Caco-2 (cell line): ENCODE data around the gene KCNQ5. TPM values are rescaled to one million over a fixed set of nuclear protein-coding genes. Genes with fewer than 3 reads are reported as not detected.

Source experiments
- BruUV-seq: library from RNA; stranded (reverse); fragments of 400-500 nt; replicated peaks from 2 replicates; lab custom pipeline; 2021; lab: Mats Ljungman, UMichigan
- CTCF ChIA-PET: fragments of 300-600 bp; sonication (Branson Sonifier 250); formaldehyde crosslinking; loops from one replicate; lab custom pipeline; 2022; ENCODE audit warnings: antibody characterized with exemption; lab: Charles Lee
- POLR2A ChIA-PET: fragments of 300-600 bp; sonication (Branson Sonifier 250); formaldehyde crosslinking; loops from one replicate; lab custom pipeline; 2022; ENCODE audit warnings: antibody characterized with exemption; lab: Charles Lee
- DNase-seq, 2 experiments: peaks; one replicate each; pipeline versions ENCODE4 v3.0.0 to v3.0.0-alpha.2; 2020 to 2022
- H3K27me3 ChIP-seq: replicated peaks from 2 replicates; pipeline ENCODE4 v1.6.0; 2011; ENCODE audit warnings: low read length; ENCODE audit not compliant: control insufficient read depth, insufficient read depth
- H3K36me3 ChIP-seq: 2 replicates; pipeline ENCODE4 v1.5.1; 2011; ENCODE audit warnings: low read length; ENCODE audit not compliant: control insufficient read depth, insufficient read depth
- H3K4me1 ChIP-seq: fragments of 250-450 bp; sonication (Bioruptor Pico); 2 replicates; pipeline ENCODE4 v1.5.1; 2020; ENCODE audit warnings: mild to moderate bottlenecking
- H3K4me3 ChIP-seq: 2 replicates; pipeline ENCODE4 v1.5.1; 2011; ENCODE audit warnings: low read depth, mild to moderate bottlenecking, control low read depth, low read length
- H3K9me3 ChIP-seq: fragments of 250-450 bp; sonication (Bioruptor Pico); 2 replicates; pipeline ENCODE4 v1.5.1; 2020; ENCODE audit warnings: mild to moderate bottlenecking, moderate library complexity
- H3K27ac Mint-ChIP-seq: one replicate; pipeline ENCODE4 v1.8.0; 2022; ENCODE audit warnings: mixed read lengths; ENCODE audit not compliant: unreplicated experiment
- H3K27me3 Mint-ChIP-seq: one replicate; pipeline ENCODE4 v1.8.0; 2022; ENCODE audit warnings: mixed read lengths; ENCODE audit not compliant: insufficient read depth, unreplicated experiment
- H3K36me3 Mint-ChIP-seq: one replicate; pipeline ENCODE4 v1.8.0; 2022; ENCODE audit warnings: mild to moderate bottlenecking, mixed read lengths; ENCODE audit not compliant: insufficient read depth, unreplicated experiment
- H3K4me1 Mint-ChIP-seq: one replicate; pipeline ENCODE4 v1.8.0; 2022; ENCODE audit warnings: low read depth, mixed read lengths; ENCODE audit not compliant: unreplicated experiment
- H3K4me3 Mint-ChIP-seq: one replicate; pipeline ENCODE4 v1.8.0; 2022; ENCODE audit warnings: mild to moderate bottlenecking, moderate library complexity, mixed read lengths; ENCODE audit not compliant: unreplicated experiment
- H3K9me3 Mint-ChIP-seq: one replicate; pipeline ENCODE4 v1.8.0; 2022; ENCODE audit warnings: mixed read lengths; ENCODE audit not compliant: unreplicated experiment
- intact Hi-C: fragments of 100-400 bp; cut with micrococcal nuclease; formaldehyde crosslinking; loops from one replicate; pipeline ENCODE4 v1.10.0; 2022; ENCODE audit not compliant: unreplicated experiment
- total RNA-seq: library from RNA; stranded (reverse); gene quantifications from 2 replicates; pipeline ENCODE4 v1.2.3, GENCODE V29; 2022
- TF ChIP-seq, protein P1 (sequence below), 2 experiments: fragments of 200-600 bp in 1 of 2; IDR thresholded peaks; 1 replicate in 1 of 2; 2 replicates in 1 of 2; pipeline versions ENCODE4 v1.5.1 to v1.8.0; 2011 to 2022; ENCODE audit warnings: antibody characterized with exemption in 1 of 2, control low read depth in 1 of 2, inconsistent platforms in 1 of 2, low read depth in 1 of 2, low read length in 1 of 2, mild to moderate bottlenecking in 1 of 2, moderate library complexity in 1 of 2; ENCODE audit not compliant: insufficient read depth in 1 of 2, severe bottlenecking in 1 of 2, unreplicated experiment in 1 of 2

KCNQ5 gene
- total RNA-seq, 1 experiment from 2014 or later, result 0.20 TPM

GRCh38 chr6:72742001-72742673 is 120.3 kb downstream of the KCNQ5 start:
- H3K27ac Mint-ChIP-seq, result no peak overlapping the region
- no peak overlapping the region for H3K4me3 Mint-ChIP-seq
- H3K9me3 Mint-ChIP-seq, result no peaks in the 10 kb centered on the region
- H3K4me3 ChIP-seq, result no peak overlapping the region
- TF ChIP-seq, protein P1, sequence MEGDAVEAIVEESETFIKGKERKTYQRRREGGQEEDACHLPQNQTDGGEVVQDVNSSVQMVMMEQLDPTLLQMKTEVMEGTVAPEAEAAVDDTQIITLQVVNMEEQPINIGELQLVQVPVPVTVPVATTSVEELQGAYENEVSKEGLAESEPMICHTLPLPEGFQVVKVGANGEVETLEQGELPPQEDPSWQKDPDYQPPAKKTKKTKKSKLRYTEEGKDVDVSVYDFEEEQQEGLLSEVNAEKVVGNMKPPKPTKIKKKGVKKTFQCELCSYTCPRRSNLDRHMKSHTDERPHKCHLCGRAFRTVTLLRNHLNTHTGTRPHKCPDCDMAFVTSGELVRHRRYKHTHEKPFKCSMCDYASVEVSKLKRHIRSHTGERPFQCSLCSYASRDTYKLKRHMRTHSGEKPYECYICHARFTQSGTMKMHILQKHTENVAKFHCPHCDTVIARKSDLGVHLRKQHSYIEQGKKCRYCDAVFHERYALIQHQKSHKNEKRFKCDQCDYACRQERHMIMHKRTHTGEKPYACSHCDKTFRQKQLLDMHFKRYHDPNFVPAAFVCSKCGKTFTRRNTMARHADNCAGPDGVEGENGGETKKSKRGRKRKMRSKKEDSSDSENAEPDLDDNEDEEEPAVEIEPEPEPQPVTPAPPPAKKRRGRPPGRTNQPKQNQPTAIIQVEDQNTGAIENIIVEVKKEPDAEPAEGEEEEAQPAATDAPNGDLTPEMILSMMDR (IDR thresholded peaks at IDR 0.05; ENCODE audit: insufficient read depth in 1 of 2, low read depth in 1 of 2, low read length in 1 of 2, severe bottlenecking in 1 of 2, unreplicated experiment in 1 of 2), result no peak
- no peaks in the 10 kb centered on the region for H3K9me3 ChIP-seq
- H3K27me3 Mint-ChIP-seq, result peaks cover 6% of the 10 kb centered on the region
- no peaks in the 10 kb centered on the region for H3K36me3 ChIP-seq
- DNase-seq, result no peak
- H3K27me3 ChIP-seq, result no peaks in the 10 kb centered on the region
- no peaks in the 10 kb centered on the region for H3K36me3 Mint-ChIP-seq
- CTCF ChIA-PET, result no interaction called here
- BruUV-seq, result no TSS peak
- POLR2A ChIA-PET, result no interaction called here
- H3K4me1 Mint-ChIP-seq, result no peaks in the 10 kb centered on the region
- no peaks in the 10 kb centered on the region for H3K4me1 ChIP-seq
- intact Hi-C loops, result no loop called here

DNA sequence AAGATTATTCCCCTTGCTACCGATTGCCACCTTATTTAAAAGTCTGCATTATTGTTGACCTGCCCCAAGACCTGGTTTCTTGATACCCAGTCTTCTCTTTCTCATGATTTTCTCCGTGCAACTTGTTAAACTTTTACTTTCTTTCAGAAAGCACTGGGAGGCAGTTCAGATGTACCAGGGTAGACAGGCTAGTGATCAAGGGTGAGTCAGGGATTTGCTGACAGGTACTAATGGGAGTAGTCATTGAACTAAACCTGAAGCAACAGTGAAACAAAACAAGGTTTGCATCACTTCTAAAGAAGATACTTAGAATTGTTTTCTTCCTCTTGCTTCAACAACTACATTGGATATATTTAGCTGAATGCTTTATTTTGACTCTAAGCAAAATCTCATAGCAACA is 124.4 kb downstream of the KCNQ5 start:
- no peak overlapping the region for H3K4me3 Mint-ChIP-seq

DNA sequence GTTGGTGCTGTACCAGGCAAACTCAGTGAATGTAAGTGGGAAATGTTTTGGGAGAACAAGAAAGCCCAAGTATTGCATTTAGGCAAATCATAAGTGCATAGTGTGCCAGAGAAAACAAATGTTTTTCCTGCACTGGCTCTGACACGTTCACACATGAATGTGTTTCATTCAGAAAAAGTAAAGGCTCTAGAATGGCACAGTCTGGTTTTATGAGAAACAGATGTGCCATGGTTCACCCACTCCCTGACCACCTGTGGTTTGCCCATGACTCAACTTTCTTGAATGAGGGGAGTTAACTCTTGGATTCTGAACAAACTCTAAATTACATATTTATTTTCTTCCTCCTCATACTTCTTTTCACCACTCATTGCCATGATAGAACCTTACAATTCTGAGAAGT is 126.9 kb downstream of the KCNQ5 start:
- Histone ChIP-seq H3K9me3 (no peaks in the 10 kb centered on the region), H3K4me1 (no peaks in the 10 kb centered on the region), H3K27me3 (no peaks in the 10 kb centered on the region), H3K36me3 (no peaks in the 10 kb centered on the region), H3K4me3 (no peak overlapping the region)
- POLR2A ChIA-PET, result no interaction called here
- BruUV-seq, result no TSS peak
- Mint-ChIP-seq H3K36me3 (no peaks in the 10 kb centered on the region), H3K9me3 (no peaks in the 10 kb centered on the region), H3K27ac (no peak overlapping the region), H3K4me3 (no peak overlapping the region), H3K4me1 (no peaks in the 10 kb centered on the region), H3K27me3 (peaks cover 7% of the 10 kb centered on the region)
- CTCF ChIA-PET, result no interaction called here
- intact Hi-C loops, result no loop called here
- TF ChIP-seq, protein P1 (IDR thresholded peaks at IDR 0.05; ENCODE audit: insufficient read depth in 1 of 2, low read depth in 1 of 2, low read length in 1 of 2, severe bottlenecking in 1 of 2, unreplicated experiment in 1 of 2), result no peak
- no peak for DNase-seq

More for the DNA sequence above, 124.4 kb downstream of the KCNQ5 start:
- no peak overlapping the region for H3K27ac Mint-ChIP-seq
- TF ChIP-seq, protein P1 (IDR thresholded peaks at IDR 0.05; ENCODE audit: insufficient read depth in 1 of 2, low read depth in 1 of 2, low read length in 1 of 2, severe bottlenecking in 1 of 2, unreplicated experiment in 1 of 2), result no peak
- no peaks in the 10 kb centered on the region for H3K36me3 Mint-ChIP-seq
- ChIA-PET CTCF (no interaction called here), POLR2A (no interaction called here)
- no peaks in the 10 kb centered on the region for H3K27me3 ChIP-seq
- DNase-seq, result no peak
- no peak overlapping the region for H3K4me3 ChIP-seq
- peaks cover 7% of the 10 kb centered on the region for H3K27me3 Mint-ChIP-seq
- H3K9me3 Mint-ChIP-seq, result no peaks in the 10 kb centered on the region
- H3K4me1 ChIP-seq, result no peaks in the 10 kb centered on the region
- intact Hi-C loops, result no loop called here
- no TSS peak for BruUV-seq
- no peaks in the 10 kb centered on the region for H3K36me3 ChIP-seq
- H3K9me3 ChIP-seq, result no peaks in the 10 kb centered on the region
- no peaks in the 10 kb centered on the region for H3K4me1 Mint-ChIP-seq
